ENCODE measurements around the gene PCMTD2. TPM values are rescaled to one million over a fixed set of nuclear protein-coding genes. Genes with fewer than 3 reads are reported as not detected.

PCMTD2 gene
- total RNA-seq, 2 donors from 2014 or later = 26.1 to 33.8 TPM

GRCh38 chr20:64247970-64248841, 7.3 kb upstream of the PCMTD2 start:
- no peak for ATAC-seq
- intact Hi-C loops (cut with DNase I, micrococcal nuclease) = no loop called here
- DNase-seq = peak in 1 of 2 donors; percentile 10

GRCh38 chr20:64250027-64250426, 5.5 kb upstream of the PCMTD2 start:
- no peak for ATAC-seq
- intact Hi-C loops (cut with DNase I, micrococcal nuclease) = no loop called here
- no peak for DNase-seq

- ATAC-seq = no peak
- no peak for DNase-seq
- intact Hi-C loops (cut with DNase I, micrococcal nuclease) = no loop called here
Measured at GRCh38 chr20:64253000-64253383, 2.6 kb upstream of the PCMTD2 start.

GRCh38 chr20:64253443-64253842, 2.1 kb upstream of the PCMTD2 start:
- ATAC-seq = no peak
- intact Hi-C loops (cut with DNase I, micrococcal nuclease) = no loop called here
- no peak for DNase-seq

GRCh38 chr20:64254156-64254555, 1.4 kb upstream of the PCMTD2 start:
- ATAC-seq (no peak), DNase-seq (peak in 1 of 2 donors; percentile 5)
- intact Hi-C loops (cut with DNase I, micrococcal nuclease) = no loop called here

- peak in 1 of 2 donors; percentile 19 for DNase-seq
- no peak for ATAC-seq
- intact Hi-C loops (cut with DNase I, micrococcal nuclease) = no loop called here
Measured at GRCh38 chr20:64254571-64255360, 782 bp upstream of the PCMTD2 start.

GRCh38 chr20:64256282-64256935, 861 bp downstream of the PCMTD2 start:
- no peak for DNase-seq
- intact Hi-C loops (cut with DNase I, micrococcal nuclease) = no loop called here
- ATAC-seq = no peak

- intact Hi-C loops (cut with DNase I, micrococcal nuclease) = no loop called here
- ATAC-seq (no peak), DNase-seq (no peak)
Measured at GRCh38 chr20:64257107-64257757, 1.7 kb downstream of the PCMTD2 start.

GRCh38 chr20:64258071-64258823, 2.7 kb downstream of the PCMTD2 start:
- intact Hi-C loops (cut with DNase I, micrococcal nuclease) = no loop called here
- no peak for DNase-seq
- no peak for ATAC-seq

GRCh38 chr20:64260239-64260638, 4.7 kb downstream of the PCMTD2 start:
- intact Hi-C loops (cut with DNase I, micrococcal nuclease) = no loop called here
- no peak for DNase-seq
- ATAC-seq = no peak

- intact Hi-C loops (cut with DNase I, micrococcal nuclease) = no loop called here
- DNase-seq (no peak), ATAC-seq (no peak)
Measured at GRCh38 chr20:64261138-64261537, 5.6 kb downstream of the PCMTD2 start.

- no peak for ATAC-seq
- intact Hi-C loops (cut with DNase I, micrococcal nuclease) = no loop called here
- no peak for DNase-seq
Measured at GRCh38 chr20:64264091-64264490, 8.5 kb downstream of the PCMTD2 start.

GRCh38 chr20:64265201-64265600, 9.7 kb downstream of the PCMTD2 start:
- ATAC-seq (no peak), DNase-seq (no peak)
- intact Hi-C loops (cut with DNase I, micrococcal nuclease) = no loop called here

GRCh38 chr20:64266988-64267387, 11.4 kb downstream of the PCMTD2 start:
- intact Hi-C loops (cut with DNase I, micrococcal nuclease) = no loop called here
- no peak for ATAC-seq
- no peak for DNase-seq

GRCh38 chr20:64268174-64268573, 12.6 kb downstream of the PCMTD2 start:
- intact Hi-C loops (cut with DNase I, micrococcal nuclease) = no loop called here
- ATAC-seq = no peak
- DNase-seq = no peak

- ATAC-seq (no peak), DNase-seq (no peak)
- intact Hi-C loops (cut with DNase I, micrococcal nuclease) = no loop called here
Measured at GRCh38 chr20:64269604-64270411, 14.3 kb downstream of the PCMTD2 start.

GRCh38 chr20:64271636-64272035, 16.1 kb downstream of the PCMTD2 start:
- DNase-seq = no peak
- intact Hi-C loops (cut with DNase I, micrococcal nuclease) = no loop called here
- no peak for ATAC-seq

GRCh38 chr20:64273109-64273508, 17.6 kb downstream of the PCMTD2 start:
- ATAC-seq (no peak), DNase-seq (no peak)
- intact Hi-C loops (cut with DNase I, micrococcal nuclease) = no loop called here
